Measurements from ENCODE around the gene MPRIP.
"Not testable (repeated sequence)": the region's sequence is repeated elsewhere in the genome, so short reads cannot be mapped to it uniquely, and the experiment has no call there.

Gene MPRIP

DNA sequence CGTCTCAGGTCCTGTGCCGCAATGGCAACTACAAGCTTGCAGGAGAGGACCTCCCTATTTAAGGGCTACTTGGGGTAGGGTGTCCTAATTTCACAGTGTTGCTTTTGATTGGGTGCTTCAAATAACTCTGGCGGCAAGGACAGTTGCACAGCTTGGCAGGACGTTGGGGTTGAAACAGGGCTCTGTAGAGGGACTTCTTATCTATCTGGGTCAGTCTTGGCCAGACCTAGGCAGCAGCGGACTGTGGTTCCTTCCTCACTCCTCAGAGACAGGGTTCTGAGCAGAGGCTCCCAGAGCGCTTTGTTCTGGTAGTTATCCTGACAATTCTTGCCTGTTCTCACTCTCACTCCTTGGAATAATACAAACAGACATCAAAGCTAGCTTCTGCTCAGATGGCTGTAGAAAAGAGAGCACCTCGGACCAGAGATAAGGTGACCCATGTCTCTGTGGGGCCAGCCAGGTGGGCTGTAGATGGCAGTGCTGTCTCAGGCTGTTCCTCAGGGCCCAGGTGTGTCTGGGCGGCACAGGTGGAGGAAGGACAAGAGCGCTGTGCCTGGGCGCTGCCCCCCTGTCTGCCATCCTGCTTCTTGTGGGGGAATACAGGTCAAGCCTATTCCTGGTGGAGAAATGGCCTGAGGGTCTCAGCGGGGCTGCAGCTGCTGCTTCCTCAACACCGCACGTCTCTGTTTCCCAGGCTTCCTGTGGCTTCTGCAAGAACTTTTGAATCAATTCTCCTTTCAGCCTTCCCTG lies 102.8 kb downstream of the MPRIP start:
- DNase-seq (ENCODE audit: low spot score) = no peak

DNA sequence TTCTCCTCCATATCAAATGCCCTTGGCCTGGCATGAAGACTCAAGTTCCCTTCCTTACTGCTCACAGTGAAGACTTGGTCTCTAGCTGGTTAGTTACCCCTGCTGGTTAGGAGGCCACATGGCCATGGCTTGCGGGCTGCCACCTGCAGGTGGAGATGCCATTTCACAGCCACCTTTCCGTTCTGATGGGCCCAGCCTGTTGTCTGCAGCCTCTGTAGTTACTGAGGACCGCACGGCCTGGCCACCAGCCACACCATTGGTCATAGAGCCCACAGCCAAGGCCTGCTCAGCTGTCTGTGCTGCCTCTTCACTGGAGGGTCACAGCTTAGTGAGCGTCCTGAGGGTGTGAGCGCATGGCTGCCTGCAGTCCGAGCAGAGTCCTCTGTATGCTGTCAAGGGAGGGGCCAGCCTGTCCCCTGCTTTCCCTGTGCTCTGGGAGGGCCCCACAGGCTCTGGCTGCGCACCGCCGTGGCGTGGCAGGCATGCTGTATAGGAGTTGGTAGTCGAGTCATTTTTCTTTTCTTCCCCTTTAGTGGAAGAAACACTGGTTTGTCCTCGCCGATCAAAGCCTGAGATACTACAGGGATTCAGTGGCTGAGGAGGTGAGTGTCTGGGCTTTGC lies 104.6 kb downstream of the MPRIP start:
- DNase-seq (ENCODE audit: low spot score) = peak; percentile 65

DNA sequence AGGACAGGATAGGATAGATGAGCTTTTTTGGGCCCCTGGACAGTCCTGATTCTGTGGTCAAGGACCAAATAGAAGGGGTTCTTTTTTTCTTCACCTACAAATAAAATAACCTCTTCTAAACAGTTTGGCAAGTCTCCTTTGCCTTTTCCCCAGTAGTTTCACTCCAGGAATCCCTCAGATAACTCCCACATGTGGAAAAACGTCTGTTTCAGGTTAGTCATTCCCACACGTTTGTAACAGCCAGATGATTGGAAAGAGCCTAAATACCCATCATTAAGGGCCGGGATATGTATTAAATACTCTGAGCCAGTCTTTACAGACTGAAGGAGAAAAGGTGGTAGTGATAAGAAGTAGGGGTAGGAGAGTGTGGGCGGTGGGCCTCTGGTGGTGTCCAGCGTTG lies 105.6 kb downstream of the MPRIP start:
- no peak for DNase-seq (ENCODE audit: low spot score)

DNA sequence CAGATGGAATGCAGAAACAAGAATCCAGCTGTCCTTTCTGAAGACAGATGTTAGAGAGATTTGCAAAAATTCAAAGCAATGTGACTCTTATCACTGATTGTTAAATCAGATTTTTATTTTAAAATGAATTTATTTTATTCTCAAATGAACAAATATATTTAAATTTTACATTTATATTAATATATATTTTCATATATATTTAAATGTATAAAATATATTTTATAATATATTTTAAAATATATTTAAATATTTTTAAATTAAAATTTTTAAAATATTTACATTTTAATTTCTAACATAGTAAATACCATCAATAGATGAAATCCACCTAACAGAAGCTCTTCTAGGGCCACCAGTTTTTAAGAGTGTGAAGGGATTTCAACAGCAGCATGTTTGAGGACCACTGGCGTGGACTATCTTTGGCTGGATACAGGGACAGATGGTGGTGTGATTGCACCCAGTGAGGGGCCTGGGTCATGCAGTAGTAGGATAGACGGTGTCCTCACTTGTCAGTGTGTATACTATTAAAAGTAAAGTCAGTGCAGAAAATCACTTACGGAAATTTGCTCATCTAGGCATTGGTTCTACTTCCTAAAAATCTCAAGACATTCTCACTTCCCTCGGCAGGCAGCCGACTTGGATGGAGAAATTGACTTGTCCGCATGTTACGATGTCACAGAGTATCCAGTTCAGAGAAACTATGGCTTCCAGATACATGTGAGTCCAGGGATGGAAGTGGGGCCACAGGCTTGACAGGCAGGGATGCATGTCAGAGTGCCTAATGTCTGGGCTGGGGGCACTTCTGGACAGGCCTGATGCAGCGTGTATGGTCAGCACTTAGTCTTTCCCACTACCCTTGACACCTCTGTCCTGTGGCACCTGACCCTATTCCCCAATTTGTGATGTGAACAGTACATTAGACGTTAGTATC lies 107.5 kb downstream of the MPRIP start:
- no peak for DNase-seq (ENCODE audit: low spot score)

DNA sequence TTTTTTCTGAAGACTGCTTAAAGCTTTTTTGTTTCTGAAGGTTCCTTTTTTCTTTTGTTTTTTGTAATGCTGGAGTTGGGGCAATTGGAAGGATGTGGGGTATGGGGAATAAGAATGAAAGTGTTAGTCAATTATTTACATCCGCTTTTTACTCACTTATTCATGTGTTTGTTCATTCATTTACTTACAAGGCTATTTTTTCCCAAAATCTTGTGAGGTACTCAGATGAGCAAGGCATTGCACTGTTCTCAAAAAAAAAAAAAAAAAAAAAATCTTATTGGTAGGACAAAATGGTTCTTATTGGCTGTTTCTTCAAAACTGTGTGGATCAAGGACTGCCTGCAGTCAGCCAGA lies 108.2 kb downstream of the MPRIP start:
- no peak for DNase-seq (ENCODE audit: low spot score)

DNA sequence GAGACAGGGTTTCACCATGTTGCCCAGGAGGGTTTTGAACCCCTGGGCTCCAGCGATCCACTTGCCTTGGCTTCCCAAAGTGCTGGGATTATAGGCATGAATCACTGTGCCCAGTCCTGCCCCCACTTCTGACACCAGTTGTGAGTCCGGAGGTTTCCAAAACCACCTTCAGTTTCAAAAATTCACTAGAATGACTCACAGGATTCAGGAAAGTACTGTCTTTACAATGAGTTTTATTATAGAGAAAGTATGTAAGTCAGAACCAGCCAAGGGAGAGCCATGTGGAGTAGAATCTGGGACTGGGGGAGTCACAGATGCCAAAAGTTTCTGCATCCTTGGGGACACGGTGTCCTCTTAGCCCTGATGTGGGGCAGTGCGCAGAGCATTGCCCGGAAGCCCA lies 108.8 kb downstream of the MPRIP start:
- DNase-seq (ENCODE audit: low spot score) = no peak

DNA sequence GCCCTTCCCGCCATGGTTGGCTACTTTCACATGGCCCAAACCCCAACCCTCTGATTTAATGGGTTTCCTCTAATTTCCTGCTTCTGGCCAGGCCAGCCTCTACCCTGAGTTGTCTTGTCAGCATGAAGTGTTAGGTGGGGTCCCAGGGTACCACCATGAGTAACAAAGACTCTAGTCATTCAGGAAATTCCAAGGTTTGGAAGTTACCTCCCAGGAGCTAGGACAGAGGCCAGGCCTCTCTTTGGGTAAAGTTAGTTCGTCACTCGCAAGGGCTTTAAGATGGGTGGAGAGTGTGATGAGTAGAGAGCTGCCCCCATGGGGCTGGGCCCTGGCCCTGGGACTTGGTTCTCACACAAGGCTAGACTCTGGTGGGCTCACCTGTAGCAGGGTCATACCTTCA lies 109.3 kb downstream of the MPRIP start:
- DNase-seq (ENCODE audit: low spot score) = no peak

DNA sequence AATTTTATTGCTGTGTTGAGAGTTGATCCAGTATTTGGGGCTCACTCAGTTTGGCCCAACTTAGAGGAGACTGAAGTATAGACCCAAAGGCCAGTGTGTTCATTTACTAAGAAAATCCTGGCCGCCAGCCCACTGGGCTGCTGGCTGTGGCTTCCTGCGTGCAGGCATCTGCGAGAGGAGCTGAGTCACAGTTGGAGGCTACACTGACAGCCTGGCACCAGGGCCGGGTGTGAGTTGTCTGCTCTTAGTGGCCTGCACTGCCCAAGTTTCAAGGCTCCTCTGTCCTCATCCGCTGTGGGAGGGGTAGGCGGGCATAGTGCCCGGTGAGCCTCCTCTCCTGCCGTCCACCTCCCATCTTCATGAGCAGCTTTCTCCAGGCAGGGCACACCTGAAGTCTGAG lies 109.7 kb downstream of the MPRIP start:
- no peak for DNase-seq (ENCODE audit: low spot score)

DNA sequence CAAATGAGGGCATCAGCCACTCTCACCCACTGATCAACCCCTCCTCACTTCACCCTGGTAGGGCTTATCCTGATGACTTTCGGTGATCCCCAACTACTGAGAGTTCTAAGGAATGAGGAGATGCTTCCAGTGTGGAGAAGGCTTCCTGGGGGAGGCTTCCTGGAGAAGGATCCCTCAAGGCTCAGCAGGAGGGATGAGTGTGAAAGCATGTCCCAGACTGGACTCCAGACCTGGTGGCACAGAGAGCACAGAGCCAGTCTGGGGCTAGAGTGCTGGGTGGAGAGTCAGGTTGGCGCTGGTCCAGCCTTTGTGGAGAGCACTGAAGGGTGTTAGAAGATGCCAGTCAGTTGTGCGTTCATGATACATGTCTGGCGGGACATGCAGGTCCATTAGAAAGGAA lies 110.1 kb downstream of the MPRIP start:
- DNase-seq (ENCODE audit: low spot score) = no peak

DNA sequence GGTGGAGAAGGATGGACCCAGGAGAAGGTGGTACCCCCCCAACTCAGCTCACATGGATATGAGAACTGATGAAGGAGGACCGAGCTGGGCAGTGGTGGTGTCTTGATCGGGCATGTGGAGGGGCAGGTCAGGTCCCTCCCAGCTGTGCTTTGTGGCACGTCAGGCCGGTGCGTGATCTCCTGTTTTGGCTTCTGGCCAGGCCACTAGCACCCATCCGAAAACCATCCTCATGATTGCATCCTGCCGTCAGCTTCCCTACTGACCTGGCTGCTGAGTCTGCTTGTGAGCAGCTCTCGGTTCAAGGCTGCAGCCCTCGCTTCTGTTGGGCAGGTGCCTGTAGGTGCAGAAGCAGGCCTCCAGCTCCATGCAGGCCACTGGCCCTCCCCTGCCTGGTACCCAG lies 110.8 kb downstream of the MPRIP start:
- no peak for DNase-seq (ENCODE audit: low spot score)

DNA sequence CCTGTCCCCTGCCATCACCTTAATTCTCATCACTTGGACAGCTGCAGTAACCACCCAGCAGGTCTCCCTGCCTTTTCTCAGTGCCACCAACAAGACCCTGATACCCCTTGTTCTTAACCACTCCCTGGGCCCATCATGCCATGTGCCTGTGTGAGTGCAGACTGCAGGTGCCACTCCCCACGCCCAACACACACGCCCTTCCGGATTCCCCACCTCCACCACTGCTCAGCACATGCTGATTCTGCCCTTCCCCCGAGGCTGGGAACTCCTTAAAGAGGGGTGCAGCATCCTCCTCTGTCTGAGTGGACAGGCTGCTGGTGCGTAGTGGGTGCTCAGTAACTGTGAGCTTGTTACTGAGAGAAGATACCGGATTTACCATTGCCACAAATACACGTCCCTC lies 111.5 kb downstream of the MPRIP start:
- DNase-seq (ENCODE audit: low spot score) = no peak

DNA sequence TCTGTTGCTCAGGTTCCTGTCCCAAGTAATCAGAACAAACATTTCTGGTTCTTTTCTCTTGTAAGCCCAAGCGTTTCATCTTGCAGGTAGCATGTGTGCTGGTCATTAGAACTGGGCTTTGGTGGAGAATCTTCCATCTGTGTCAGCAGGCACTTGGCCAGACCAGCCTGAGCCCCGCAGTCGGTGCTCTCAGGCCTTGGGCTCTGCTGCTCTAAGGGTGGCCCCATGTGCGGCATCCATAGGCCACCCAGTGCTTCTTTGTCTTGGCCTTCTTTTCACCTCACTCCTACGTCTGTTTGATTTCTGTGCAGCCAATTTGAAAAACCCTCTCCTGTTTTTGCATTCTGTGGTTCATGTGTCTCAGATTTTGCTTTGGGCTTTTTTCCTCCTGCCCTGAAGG lies 112.3 kb downstream of the MPRIP start:
- no peak for DNase-seq (ENCODE audit: low spot score)

DNA sequence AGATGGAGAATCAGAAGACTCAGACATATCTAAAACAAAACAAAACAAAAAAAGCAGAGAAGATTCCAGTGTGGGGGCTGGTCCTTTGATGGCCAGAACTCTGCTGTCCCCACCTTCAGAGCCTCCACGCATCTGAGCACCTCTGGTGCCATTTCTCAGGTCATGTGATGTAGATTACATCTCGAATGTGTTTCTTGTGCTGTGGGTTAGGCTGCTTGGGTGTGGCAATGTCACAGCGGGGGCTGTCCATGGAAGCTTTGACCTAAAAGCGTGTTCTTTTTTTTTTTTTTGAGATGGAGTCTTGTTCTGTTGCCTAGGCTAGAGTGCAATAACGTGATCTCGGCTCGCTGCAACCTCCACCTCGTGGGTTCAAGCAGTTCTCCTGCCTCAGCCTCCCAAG lies 112.7 kb downstream of the MPRIP start:
- DNase-seq (ENCODE audit: low spot score) = no peak

DNA sequence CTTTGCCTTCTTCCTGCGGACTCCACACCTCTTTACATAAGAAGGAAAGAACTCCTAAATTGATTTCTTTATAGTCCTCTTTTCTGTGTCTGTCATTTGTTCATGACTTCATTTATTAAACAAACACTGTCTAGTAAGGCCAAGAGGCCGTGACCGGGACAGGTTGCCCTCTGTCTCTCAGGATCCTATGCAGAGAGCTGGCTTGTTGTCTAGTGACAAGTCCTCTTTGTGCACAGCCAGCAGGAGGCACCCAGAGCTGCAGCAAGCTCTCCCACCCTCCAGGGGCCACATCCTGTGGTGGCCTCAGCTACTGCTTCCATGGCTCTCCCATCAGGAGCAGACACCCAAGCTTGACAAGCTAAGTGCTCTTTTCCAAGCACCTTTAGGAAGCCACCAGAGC lies 113.3 kb downstream of the MPRIP start:
- no peak for DNase-seq (ENCODE audit: low spot score)

DNA sequence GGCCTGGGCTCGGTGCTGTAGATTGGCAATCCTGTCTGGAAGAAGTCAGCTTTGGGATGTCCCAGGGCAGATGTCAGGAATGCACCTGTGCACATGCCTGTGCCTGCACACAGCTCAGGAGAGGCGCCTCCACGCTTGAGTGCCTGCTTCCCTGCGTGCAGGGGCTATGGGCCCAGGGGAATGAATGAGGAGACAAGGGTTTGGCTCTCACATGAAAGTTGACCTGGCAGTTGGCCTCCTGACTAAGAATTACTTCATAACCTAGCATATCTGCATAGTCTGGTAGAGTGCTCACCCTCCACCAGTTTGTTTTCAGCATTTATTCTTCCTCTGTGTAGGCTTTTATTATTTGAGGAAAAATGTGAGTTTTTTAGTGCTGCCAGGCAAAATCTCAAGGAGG lies 113.8 kb downstream of the MPRIP start:
- no peak for DNase-seq (ENCODE audit: low spot score)

DNA sequence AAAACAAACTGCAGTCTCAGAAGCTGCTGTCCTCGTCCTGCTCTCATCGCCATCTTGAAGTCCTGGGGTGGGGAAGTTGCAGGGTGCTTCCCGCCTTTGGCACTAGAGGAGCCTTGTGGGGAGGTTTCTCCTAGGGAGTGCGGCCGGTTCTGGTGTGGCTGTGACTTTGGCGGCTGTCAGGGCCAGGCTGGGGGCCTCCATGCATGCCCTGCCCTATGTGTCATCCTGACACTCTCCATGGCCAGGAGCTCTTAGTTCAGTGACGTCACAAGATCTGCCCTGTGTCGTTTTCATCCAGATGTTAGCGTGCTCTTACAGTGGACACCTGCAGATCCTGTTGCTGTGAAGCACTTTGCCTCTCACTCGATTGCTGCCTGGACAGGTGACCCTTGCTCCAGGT lies 114.3 kb downstream of the MPRIP start:
- DNase-seq (ENCODE audit: low spot score) = no peak

DNA sequence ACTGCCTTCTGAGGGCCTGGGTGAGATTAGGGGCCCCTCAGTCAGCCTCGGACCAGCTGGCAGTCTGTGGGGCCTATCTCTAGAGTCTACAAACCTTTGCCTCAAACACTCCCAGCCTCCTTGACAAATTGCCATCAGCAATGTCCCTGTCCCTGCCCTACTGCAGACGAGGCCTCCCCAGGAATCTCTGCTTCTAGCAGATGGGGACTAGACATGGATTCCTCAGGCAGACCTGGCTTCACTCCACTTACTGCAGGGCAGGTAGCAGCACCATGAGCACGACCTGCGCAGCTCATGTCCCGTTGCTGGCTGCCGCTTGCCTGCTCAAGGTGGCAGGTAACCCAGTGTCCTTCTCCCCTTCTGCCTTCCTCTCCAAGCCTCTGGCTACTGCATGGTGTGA lies 114.8 kb downstream of the MPRIP start:
- no peak for DNase-seq (ENCODE audit: low spot score)

DNA sequence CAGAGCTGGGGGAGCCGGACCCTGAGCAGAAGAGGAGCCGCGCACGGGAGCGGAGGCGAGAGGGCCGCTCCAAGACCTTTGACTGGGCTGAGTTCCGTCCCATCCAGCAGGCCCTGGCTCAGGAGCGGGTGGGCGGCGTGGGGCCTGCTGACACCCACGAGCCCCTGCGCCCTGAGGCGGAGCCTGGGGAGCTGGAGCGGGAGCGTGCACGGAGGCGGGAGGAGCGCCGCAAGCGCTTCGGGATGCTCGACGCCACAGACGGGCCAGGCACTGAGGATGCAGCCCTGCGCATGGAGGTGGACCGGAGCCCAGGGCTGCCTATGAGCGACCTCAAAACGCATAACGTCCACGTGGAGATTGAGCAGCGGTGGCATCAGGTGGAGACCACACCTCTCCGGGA lies 116.2 kb downstream of the MPRIP start:
- not testable (repeated sequence) for DNase-seq (ENCODE audit: low spot score)

DNA sequence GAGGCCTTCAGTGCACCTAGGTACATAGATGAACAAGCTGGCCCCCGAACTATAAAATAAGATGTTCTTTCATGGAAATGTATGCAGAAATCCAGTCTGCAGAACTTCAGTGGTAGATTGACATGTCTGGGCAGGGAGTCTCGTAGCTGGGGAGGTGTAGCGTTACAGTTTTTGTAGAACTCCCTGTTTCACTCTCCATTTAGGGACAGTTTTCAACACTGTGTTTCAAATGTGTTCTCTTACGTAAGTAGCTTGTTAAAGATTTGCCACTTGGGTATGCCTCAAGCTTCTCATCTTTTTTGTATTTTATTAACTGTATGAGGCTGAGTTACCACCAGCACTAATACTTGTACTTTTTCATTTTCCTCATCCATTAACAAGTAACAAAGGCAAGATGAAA lies 117.3 kb downstream of the MPRIP start:
- DNase-seq (ENCODE audit: low spot score) = no peak

DNA sequence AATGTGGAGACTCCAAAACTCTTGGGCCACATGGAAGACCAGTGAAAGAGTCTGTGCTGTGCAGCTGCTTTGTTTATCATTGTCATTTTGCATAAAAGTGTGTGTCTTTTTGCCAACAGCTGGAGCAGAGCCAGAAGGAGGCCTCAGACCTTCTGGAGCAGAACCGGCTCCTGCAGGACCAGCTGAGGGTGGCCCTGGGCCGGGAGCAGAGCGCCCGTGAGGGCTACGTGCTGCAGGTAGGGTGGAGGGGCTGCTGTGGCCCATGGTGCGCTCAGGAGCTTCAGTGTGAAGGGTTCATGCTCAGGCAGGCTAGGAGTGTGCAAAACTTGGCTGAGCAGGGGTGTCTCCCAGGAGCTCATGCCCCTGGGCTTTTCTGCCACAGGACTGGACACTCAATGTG lies 118.9 kb downstream of the MPRIP start:
- no peak for DNase-seq (ENCODE audit: low spot score)

DNA sequence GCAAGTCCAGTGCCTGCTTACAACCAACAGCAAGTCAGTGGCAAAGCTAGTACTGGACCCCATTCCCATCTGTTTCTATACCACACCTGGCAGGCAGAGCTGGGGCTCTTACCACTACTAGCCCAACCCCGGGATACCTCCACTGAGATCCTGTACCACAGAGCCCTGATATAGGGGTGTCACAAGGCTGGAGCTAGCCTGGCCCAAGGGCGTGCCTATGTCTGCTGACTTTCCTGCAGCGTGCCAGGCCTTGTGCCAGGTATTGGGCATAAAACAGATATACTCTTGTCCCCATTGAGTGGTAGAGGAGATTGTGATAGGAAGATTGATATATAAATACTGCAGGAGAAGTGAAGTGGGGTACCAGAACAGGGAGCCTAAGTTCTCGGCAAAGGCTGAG lies 119.5 kb downstream of the MPRIP start:
- DNase-seq (ENCODE audit: low spot score) = no peak

DNA sequence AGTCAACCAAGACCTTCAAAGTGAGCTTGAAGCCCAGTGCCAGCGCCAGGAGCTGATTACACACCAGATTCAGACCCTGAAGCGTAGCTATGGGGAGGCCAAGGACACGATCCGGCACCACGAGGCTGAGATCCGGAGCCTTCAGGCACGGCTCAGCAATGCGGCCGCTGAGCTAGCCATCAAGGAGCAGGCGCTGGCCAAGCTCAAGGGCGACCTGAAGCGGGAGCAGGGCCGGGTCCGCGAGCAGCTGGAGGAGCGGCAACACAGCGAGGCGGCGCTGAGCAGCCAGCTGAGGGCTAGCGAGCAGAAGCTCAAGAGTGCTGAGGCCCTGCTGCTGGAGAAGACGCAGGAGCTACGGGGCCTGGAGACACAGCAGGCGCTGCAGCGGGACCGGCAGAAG lies 121.9 kb downstream of the MPRIP start:
- no peak for DNase-seq (ENCODE audit: low spot score)

DNA sequence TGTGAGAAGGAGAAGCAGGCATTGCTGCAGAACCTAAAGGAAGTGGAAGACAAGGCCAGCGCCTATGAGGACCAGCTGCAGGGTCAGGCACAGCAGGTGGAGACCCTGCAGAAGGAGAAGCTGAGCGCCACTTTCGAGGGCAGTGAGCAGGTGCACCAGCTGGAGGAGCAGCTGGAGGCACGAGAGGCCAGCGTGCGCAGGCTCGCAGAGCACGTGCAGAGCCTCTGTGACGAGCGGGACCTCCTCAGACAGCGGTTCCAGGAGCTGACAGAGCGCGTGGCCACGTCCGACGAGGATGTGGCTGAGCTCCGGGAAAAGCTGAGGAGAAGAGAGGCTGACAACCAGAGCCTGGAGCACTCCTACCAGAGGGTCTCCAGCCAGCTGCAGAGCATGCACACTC lies 122.4 kb downstream of the MPRIP start:
- no peak for DNase-seq (ENCODE audit: low spot score)
